GM19395 (cell line): ENCODE results near the gene PLA2G2E.

Experiments
- ATAC-seq: cut with Tn5 transposase; IDR thresholded peaks from one replicate; pipeline ENCODE4 v1.9.1; 2021; ENCODE audit warnings: mild to moderate bottlenecking, moderate library complexity; ENCODE audit not compliant: unreplicated experiment

The PLA2G2E gene, protein sequence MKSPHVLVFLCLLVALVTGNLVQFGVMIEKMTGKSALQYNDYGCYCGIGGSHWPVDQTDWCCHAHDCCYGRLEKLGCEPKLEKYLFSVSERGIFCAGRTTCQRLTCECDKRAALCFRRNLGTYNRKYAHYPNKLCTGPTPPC

DNA sequence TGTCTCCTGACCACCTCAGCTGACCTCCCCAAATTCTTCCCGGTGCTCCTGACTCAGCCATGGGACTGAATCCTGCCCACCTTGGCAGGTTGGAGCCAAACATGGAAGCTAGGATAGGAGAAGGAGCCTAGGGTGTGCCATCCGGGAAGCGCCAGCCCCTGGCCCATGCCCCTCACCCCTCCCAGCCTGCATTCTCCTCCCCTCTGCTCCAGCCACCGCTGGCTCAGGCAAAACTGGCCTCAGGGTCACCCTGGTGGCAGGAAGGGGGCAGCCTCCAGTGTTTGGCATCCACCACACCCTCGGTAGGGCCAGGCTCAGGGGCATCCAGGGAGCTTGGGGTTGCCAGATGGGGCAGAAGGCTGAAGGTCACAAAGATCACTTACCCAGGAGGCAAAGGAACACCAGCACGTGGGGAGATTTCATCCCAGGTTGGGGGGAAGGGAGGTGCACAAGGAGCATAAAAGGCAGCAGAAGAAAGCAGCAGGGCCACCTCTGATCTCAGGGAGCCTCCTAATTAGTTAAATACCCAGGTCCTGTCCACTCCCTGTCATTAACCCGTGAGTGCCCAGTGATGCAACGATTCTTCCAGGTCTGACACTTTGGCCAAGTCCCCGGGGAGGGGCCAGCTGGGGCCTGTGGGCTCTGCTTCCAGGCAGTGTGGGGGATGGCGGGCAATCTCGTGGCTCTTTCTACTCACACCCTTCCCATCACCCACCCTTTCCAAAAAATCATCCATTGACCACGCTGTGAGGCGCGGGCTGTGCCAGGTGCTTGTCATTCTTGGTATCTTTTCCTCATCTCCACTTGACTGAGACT, at the start of gene PLA2G2E:
PLA2G2E (minus strand) TSS at position 481 of the 816 bp plus-strand sequence; CDS start at position 423, 58 bp downstream.
- ATAC-seq, result no peak

DNA sequence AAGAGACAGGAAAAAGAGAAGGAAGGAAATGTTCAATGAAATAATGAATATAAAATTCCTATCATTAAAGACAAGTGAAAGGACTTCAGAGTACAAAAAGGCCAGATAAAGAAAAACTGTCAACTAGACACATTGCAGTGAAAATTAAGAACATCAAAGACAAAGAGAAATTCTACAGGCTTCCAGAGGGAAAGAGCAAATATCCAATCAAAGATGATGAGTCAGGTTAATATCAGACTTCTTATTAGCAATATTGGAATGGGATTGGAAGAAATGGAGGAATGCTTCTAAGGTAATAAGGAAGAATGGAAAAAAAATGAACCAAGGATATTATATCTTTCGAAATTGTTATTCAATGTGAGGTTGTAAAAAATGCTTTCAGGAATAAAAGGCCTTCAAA, 48.2 kb upstream of the PLA2G2E start:
- ATAC-seq, result no peak

DNA sequence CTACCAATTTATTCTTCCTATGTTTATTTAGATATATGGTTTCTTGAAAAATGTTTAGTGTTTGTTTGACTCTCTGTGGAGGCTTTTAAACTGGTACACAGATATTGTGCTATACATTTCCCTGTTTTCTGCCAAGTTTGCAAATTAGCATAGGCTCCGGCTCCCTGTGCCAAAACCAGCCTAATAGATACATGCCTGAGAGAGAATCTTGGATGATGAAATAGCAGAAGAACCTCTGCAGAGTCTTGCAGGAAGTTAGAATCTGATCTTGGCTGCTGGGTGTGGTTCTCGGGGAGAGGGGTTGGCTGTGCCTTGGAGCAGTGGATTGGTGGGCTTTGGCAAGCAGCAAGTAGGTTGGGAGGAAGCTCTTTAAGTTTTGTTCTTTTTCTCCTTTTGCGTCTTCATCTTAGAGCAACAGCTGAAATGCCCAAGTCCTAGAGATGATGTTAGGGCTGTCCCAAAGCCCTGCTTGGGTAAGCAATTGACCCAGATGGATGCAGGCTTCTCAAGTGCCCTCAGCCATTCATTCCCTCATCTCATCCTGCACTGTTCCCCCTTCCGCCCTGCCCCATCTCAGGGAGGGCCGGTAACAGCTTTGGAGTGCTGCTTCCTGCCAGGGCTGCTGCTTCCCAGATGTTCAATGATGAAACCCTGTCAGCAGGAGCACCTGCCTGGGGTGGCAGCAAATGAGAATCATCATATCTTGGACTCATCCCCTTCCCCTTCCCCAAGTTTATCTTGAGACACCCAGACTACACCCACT, 46.7 kb upstream of the PLA2G2E start:
- no peak for ATAC-seq

DNA sequence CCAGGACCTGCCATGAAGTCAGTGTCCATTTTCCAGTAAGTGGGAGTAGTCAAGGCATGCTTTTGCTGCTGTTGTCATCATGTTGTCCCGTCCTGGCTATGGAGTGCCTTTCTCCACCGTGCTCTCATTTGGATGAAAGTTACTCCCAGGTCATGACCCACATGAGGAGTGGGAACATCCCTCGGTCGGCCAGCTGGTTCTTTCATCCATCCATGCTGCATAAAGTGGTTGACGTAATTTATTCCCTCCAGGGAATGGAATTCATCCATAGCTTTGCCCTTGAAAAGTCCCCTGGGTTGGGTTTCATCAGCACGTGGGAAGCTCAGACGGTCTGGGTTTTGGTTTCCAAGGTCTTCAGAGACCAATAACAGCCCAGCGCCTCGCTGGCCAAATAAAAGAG, 44.4 kb upstream of the PLA2G2E start:
- no peak for ATAC-seq

DNA sequence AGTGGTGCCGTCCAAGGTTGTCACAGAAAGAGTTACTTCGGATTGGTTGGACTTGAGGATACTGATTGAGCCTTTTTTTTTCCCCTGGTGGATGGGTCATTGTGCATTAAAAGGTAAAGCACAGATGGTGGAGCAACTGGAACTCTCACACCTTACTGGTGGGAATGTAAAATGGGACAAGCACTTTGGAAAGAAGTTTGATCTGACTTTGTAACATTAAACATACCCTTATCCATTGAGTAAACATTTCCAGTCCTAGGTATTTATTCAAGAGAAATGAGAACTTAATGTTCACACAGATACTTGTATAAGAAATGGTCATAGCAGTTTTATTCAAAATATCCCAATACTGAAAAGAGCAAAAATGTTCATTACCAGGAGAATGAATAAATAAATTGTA, 41.1 kb upstream of the PLA2G2E start:
- ATAC-seq, result no peak

DNA sequence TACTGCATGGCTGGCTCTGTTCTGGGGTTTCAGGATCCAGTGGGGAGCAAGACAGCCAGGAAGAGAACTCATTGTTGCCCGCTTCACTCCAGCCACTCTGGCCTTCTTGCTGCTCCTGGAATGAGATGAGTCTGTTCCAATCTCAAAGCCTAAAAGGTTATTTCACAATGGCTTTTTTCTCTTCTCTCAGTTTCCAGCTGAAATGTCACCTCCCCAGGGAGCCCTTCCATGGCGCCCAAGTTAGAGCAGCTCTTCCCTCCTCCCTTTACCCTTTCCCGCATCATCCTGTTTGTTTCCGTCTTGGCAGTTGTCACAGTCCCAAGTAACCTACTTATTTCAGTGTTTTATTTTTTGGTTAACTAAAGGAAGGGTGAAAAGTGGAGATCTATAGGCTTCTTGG, 40.2 kb upstream of the PLA2G2E start:
- no peak for ATAC-seq

DNA sequence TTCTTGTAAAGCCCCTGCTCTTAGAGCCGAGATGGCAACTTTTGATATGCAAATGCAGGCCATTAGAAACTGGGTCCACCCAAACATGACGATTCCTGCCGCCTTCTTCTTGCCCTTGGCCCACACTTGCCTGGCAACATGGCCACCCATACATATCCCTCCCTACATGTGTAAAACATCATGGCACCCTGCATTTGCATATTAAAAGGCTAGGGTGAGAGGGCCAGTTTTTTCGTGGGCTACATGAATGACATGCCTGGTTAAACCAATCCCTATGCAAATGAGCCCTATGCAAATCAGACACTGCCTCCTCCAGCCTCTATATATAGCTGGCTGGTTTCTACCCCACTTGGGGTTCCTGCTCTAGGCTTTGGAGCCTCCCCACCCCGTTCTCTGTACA, 37.2 kb upstream of the PLA2G2E start:
- ATAC-seq, result no peak

DNA sequence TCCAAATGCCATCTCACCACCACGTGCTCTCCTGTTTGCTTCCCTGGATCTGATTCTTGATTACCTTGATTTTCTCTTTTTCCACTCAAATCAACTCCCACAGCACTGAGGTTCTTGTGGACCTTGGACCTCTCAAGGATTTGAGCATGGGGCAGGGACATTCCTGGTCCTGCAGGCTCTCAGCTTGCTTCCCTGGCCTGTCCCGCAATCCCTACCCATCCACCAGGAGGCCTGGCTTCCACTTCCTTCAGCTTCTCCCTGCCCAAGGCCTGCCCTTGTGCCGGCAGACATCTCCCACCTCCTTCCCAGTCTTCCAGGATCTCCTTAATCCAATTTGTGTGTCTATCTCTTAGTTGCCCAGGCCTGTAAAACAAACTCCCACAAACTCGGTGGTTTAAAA, 34.4 kb upstream of the PLA2G2E start:
- no peak for ATAC-seq

DNA sequence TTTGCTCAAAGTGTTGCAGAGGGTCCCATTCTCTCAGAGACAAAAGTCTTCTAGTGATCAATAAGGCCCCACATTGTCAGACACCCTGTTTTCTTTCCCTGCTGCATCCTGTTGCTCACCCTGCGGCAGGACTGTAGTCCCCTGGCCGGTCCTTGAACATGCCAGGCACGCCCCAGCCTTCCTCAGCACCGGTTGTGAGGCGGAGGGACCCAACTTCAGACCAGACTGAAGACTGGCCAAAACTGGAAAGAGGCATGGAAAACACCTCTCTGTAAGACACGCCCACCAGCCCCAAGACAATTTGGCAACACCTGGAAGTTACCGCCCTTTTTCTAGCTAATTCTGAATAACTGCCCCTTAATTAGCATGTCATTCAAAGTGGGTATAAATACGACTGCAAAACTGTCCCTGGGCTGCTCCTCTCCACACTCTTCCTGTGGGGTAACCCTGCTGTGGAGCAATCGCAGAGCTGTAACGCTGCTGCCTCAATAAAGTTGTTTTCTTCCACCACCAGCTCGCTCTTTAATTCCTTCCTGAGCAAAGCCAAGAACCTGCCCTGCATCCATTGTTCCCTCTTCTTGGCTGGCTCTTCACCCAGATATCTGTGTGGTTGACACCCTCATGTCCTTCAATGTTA, 32.2 kb upstream of the PLA2G2E start:
- ATAC-seq, result no peak

DNA sequence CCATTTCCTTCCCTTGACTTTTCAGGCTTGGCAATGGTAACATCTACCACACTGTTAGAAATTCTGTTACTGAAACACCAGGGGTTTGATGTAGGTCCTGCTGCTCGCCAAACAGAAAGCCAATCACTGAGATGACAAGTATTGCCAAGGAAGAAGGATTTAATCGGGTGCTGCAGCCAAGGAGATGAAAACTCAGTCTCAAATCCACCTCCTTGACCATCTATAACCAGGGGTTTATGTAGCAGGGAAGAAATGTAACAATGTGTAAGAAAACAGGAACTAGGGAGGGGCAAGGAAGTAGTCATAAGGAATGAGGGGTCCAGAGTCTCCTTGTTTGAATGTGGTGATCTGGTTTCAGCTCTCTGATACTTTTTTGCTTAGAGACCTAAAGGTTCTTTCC, 30.6 kb upstream of the PLA2G2E start:
- ATAC-seq, result no peak

DNA sequence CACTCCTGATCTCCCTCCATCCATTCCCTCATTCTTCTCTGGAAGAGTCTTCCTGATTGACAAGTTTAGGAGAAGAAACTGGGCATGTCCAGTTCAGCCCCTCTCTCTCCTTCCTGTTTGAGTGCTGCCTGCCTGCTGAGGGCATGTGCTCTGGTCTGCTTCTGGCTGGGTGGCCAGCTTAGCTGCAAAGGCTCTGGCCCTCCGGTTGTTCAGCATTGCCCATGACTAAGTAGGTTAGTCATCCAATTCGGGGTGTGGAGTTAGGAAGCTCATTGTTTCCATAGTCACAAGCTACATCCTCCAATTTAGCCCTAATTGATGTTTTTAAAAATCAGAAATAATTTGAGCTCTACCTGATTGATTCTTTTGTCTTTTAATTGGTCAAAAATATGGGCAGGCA, 25.6 kb upstream of the PLA2G2E start:
- ATAC-seq, result no peak

DNA sequence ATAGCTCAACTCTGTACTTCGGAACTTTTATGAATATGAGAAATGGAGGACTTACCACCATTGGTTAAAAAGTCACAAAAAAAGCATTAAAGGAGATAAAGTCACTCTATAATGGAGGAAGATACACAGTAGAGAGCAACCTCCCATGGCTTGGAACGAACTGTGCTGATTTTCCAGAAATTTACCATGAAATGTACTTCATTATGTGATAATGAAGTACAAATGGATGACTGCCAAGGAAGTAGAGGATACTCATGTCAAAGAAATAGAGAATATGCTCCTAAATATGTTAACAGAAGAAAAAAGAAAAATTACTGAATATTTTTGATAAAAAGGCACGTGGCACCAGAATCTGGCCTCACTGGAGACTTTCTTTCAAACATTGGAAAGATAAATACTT, 23.6 kb upstream of the PLA2G2E start:
- no peak for ATAC-seq

DNA sequence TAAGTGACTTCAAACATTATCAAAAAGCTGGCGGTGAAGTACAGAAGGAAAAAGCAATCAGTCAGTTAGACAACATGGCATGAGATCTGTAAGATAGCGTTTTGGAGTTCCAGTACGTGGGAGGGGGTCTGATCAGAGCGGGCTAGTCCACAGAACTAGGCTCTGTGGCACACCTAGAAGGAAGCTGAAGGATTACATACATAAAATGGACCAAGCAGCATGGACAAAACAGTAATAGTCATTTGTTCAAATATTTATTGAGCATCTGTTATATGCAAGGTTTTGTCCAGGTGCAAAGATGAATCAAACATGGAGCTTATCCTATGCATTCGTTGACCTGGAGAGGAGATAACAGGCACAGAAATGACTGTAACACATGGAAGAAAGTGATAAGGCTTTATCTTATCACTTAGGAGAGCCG, 22.9 kb upstream of the PLA2G2E start:
- no peak for ATAC-seq

DNA sequence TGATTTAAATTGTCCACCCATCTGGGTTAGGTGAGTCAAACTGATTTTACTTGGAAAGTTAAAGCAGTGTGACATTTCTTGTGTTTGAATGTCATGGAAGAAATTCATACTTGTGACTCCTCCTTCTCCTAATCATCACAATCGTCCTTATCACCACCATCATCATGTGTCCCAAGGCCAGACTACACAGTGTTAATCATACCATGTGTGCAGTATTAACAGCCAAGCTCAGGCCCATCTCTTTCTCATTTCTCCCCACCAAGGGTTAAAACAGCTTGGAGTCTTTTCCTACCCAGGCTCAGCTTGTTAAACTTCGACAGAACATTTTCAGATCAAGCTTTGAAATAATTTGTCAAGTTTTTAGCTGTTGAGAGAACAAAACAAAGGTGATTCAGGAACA, 22.5 kb upstream of the PLA2G2E start:
- no peak for ATAC-seq

DNA sequence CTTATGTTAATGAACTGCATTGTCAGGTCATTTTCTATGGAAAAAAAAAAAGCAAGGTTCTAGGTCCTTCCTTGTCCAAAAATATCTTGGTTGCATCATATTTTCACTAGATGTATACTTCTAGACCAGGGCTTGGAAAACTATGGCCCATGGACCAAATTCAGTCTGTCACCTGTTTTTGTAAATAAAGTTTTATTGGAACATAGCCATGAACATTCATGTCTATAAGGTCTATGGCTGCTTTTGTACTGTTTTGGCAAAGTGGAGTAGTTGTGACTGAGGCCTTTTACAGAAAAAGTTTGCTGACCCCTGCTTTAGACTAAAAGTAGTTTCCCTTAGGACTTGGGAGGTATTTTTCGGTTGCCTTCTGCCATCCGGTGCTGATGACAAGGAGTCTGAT, 19.2 kb upstream of the PLA2G2E start:
- ATAC-seq, result no peak

DNA sequence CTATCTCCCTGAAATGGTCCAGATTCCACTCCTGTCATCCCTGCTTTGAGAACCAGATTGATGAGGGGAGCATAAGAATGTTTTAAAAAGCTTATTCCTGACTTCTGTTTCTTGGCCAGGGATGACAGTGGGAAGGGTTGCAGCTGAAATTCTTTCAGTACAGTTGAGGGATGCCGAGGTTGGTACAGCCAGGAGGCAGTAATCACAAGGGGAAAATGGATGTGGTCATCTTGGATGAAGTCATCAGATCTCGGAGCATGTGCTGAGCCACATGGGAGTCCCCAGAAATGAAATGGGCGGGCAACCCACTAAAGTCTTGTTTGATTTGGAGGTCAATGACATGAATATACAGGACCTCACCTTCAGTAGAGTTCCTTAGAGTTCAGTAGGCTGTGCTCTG, 18.7 kb upstream of the PLA2G2E start:
- no peak for ATAC-seq

DNA sequence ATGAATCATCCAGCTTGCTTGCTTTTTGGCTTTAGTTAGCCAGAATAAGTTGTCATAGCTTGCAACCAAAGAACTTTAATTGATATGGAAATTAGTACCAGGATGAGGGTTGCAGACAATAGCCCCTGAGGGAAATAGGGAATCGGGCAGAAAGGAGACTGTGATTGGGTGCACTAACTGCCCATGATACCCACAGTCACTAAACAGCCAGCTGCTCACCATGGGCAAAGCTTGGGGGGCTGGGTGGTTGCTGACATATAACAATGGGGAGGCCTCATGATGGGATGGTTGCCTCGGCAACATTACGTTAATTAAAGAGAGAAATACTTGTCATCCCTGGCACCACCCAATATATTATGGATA, 17.8 kb upstream of the PLA2G2E start:
- ATAC-seq, result no peak

DNA sequence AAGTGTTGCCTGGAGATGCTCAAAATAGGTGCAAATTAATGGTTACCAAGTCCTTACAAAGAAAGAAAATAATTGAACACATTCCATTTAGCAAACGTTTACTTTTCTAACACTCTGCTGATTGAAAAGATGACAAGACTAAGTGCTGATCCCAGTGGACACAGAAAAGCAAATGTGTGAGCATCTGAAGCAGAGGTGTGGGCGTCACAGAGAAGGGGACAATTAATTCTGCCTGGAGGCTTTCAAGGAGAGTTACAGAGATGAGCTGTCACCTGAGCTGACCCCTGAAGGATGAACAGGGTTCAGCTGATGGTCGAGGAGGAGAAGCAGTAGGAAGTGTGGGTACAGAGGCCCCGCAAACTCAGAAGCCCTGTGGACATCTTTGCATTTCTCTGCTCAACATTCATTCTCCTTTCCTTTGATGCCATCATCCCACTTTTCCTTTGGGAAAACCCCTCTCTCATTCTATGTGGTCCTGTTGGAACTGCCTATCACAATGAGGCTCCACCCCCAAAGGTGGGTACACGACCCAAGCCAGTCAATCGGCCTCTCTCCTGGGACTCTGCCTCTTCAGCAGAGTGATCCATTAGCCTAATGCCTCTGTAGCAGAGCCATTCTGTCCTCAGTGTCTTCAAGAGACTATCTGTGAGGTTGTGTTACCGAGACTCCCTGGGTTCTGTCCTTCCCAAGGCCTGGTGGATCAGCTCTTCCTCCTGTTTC, 17.2 kb upstream of the PLA2G2E start:
- no peak for ATAC-seq

DNA sequence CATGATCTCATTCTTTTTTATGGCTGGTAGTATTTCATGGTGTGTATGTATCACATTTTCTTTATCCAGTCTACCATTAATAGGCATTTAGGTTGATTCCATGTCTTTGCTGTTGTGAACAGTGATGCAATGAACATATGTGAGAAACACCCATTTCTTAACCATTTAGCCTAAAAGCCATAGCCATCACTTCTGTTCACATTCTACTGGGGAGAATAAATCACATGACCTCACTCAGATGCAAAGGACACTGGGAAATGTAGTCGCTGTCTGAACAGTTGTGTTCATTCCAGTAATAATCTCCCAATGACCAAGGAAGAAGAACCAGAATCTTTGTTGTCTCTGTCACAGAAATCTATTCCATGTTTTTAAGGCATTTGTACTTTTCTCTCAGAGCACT, 15.1 kb upstream of the PLA2G2E start:
- ATAC-seq, result no peak

DNA sequence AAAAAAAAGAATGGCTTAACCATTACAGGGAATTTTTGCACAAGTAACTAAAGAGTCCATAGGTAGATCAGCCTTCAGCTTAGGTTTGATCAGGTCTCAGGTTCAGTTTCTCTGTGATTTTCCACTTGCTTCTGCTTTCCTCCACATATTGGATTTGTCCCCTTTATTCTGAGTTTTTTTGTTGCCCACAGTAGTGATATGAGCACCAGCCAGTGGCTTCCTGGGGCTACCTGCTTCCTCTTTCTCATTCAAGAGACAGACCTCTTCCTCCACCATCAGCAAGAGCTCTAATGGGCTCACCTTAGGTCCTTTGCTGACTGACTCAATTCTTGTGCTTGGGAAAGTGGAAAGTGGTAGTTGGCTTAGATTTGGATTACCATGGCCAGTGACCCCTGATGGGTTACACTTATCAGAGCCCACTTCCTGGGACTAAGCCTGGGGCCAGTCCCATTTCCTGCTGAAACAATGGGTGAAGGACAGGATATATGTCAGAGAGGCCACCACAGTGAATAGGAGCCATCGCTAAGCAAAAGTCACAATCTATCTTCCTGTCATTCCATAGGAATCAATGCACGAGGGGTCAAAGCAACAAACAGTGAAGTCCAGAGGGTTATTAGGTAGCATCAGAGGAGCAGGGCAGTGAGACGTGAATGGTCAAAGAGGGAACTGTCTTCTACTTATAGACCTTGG, 12.8 kb upstream of the PLA2G2E start:
- ATAC-seq, result no peak
